GM18951 (cell line): ENCODE results near the gene LRRC45.

Experiments
- POLR2A ChIP-seq: IDR thresholded peaks from 4 replicates; pipeline ENCODE4 v1.6.1; 2011; ENCODE audit warnings: mild to moderate bottlenecking; ENCODE audit not compliant: insufficient read length, insufficient read depth; ENCODE audit errors: extremely low read depth
- in situ Hi-C: fragments of 300-500 bp; cut with MboI; formaldehyde crosslinking; loops from one replicate; pipeline ENCODE4 v1.12.0; 2022; ENCODE audit warnings: low sequenced_read_pairs, mixed read lengths, inconsistent platforms; ENCODE audit not compliant: unreplicated experiment

The LRRC45 gene

GRCh38 chr17:82023447-82024241 is 539 bp downstream of the LRRC45 start:
- in situ Hi-C loops, result no loop called here
- TF ChIP-seq POLR2A, result peak; percentile 19

- in situ Hi-C loops, result loop anchor here (25.0 kb wide), 1 partner anchor 137 kb away; no protein-coding TSS in a partner anchor
- TF ChIP-seq POLR2A, result no peak
Measured at GRCh38 chr17:82024859-82025258, 1.8 kb downstream of the LRRC45 start.

GRCh38 chr17:82025401-82026107 is 2.4 kb downstream of the LRRC45 start:
- in situ Hi-C loops, result loop anchor here (25.0 kb wide), 1 partner anchor 137 kb away; no protein-coding TSS in a partner anchor
- no peak for TF ChIP-seq POLR2A

- in situ Hi-C loops, result loop anchor here (25.0 kb wide), 1 partner anchor 134 kb away; no protein-coding TSS in a partner anchor
- TF ChIP-seq POLR2A, result no peak
Measured at GRCh38 chr17:82028246-82028645, 5.1 kb downstream of the LRRC45 start.

- no peak for TF ChIP-seq POLR2A
- in situ Hi-C loops, result loop anchor here (25.0 kb wide), 1 partner anchor 133 kb away; no protein-coding TSS in a partner anchor
Measured at GRCh38 chr17:82028966-82029365, 5.9 kb downstream of the LRRC45 start.

GRCh38 chr17:82029391-82029790 is 6.3 kb downstream of the LRRC45 start:
- in situ Hi-C loops, result loop anchor here (25.0 kb wide), 1 partner anchor 133 kb away; no protein-coding TSS in a partner anchor
- TF ChIP-seq POLR2A, result no peak

GRCh38 chr17:82029990-82030469 is 6.9 kb downstream of the LRRC45 start:
- in situ Hi-C loops, result loop anchor here (25.0 kb wide), 1 partner anchor 132 kb away; no protein-coding TSS in a partner anchor
- no peak for TF ChIP-seq POLR2A

- TF ChIP-seq POLR2A, result peak; percentile 18
- in situ Hi-C loops, result loop anchor here (25.0 kb wide), 1 partner anchor 132 kb away; no protein-coding TSS in a partner anchor
Measured at GRCh38 chr17:82030470-82031302, 7.6 kb downstream of the LRRC45 start.

GRCh38 chr17:82031303-82031884 is 8.3 kb downstream of the LRRC45 start, which contains the start of gene RAC3:
RAC3 (plus strand) TSS chr17:82031678; CDS start chr17:82031762, 84 bp downstream.
- in situ Hi-C loops, result loop anchor here (25.0 kb wide), 1 partner anchor 131 kb away; no protein-coding TSS in a partner anchor

GRCh38 chr17:82031885-82032627 is 9.0 kb downstream of the LRRC45 start:
- no peak for TF ChIP-seq POLR2A
- in situ Hi-C loops, result loop anchor here (25.0 kb wide), 1 partner anchor 130 kb away; no protein-coding TSS in a partner anchor

More at GRCh38 chr17:82031303-82031884, 8.3 kb downstream of the LRRC45 start, which contains the start of gene RAC3:
- no peak for TF ChIP-seq POLR2A

GRCh38 chr17:82033359-82034085 is 10.4 kb downstream of the LRRC45 start:
- TF ChIP-seq POLR2A, result no peak
- in situ Hi-C loops, result loop anchor here (25.0 kb wide), 1 partner anchor 129 kb away; no protein-coding TSS in a partner anchor
